Measurements from ENCODE around the gene CCM2. TPM values are rescaled to one million over a fixed set of nuclear protein-coding genes. Genes with fewer than 3 reads are reported as not detected.

The CCM2 gene
- total RNA-seq, 1 donor, result 41.9 TPM

DNA sequence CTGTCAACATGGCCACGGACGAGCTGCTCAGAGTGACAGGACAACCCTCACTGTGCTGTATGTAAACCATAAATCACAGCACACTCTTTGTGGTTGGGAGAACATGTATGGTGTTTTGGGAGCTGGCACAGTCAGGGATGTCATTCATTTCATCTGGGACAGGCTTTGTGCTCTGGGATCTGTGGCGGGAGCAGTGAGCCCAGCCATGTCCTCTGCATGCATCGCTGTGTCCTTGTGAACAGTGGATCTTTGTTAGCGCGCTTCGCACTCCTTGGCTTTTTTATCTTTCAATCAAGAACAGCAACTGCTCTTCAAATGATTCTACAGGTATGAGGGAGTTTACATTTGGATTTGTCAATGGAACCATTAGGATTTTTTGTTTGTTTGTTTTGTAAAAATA is 7.1 kb downstream of the CCM2 start:
- TF ChIP-seq, protein P1, sequence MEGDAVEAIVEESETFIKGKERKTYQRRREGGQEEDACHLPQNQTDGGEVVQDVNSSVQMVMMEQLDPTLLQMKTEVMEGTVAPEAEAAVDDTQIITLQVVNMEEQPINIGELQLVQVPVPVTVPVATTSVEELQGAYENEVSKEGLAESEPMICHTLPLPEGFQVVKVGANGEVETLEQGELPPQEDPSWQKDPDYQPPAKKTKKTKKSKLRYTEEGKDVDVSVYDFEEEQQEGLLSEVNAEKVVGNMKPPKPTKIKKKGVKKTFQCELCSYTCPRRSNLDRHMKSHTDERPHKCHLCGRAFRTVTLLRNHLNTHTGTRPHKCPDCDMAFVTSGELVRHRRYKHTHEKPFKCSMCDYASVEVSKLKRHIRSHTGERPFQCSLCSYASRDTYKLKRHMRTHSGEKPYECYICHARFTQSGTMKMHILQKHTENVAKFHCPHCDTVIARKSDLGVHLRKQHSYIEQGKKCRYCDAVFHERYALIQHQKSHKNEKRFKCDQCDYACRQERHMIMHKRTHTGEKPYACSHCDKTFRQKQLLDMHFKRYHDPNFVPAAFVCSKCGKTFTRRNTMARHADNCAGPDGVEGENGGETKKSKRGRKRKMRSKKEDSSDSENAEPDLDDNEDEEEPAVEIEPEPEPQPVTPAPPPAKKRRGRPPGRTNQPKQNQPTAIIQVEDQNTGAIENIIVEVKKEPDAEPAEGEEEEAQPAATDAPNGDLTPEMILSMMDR (IDR thresholded peaks at IDR 0.05; ENCODE audit: insufficient read depth, low read depth, low read length), result no peak
- DNase-seq (ENCODE audit: low read depth), result no peak
- H3K4me3 ChIP-seq (ENCODE audit: low read depth, low read length), result no peak overlapping the region

DNA sequence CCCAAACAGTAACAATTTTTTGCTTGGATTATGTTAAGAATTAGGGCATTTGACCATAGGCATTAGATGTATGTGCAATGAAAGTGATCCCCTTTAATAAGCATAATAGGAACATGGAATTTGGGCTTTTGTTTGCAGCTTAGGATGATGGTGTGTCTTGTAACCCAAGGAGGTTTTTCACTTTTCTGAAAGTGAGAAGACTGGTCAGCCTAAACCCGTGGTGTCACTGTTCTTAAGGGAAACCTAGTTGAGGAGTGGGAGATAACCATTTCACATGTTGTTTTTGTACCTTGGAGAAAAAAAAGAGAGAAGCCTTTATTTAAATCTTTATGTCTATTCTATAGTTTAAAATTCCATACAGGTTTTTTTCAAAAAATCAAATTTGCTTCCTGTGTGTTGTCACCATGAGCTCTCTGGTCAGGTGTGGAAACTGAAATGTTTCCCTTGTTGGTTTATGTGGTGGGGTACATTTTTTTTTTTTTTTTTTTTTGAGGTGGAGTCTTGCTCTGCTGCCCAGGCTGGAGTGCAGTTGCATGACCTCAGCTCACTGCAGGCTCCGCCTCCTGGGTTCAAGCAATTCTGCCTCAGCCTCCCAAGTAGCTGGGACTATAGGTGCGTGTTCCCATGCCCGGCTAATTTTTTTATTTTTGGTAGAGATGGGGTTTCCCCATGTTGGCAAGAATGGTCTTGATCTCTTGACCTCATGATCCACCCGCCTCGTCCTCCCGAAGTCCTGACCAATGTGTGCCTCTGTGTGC is 7.7 kb downstream of the CCM2 start:
- TF ChIP-seq, protein P1 (IDR thresholded peaks at IDR 0.05; ENCODE audit: insufficient read depth, low read depth, low read length), result no peak
- H3K4me3 ChIP-seq (ENCODE audit: low read depth, low read length), result no peak overlapping the region
- DNase-seq (ENCODE audit: low read depth), result no peak

DNA sequence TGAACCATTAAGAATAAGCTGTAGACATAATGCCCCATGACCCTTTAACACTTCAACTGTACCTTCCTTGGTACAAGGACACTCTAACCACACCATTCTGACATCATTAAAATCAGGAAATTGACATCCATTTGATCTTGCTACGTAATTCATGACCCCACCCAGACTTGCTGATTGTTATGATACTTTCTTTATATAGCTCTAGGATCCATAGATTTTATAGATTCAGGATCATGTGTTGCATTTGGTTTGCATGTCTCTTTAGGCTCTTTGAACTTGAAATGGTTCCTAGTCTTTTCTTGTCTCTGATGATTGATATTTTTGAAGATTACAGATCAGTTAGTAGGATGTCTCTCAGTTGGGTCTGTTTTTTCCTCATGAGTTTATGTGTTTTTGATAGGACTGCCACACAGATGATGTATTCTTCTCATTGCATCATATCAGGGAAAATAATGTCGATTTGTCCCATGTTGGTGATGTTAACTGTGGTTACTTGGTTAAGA is 13.5 kb downstream of the CCM2 start:
- no peak overlapping the region for H3K4me3 ChIP-seq (ENCODE audit: low read depth, low read length)
- DNase-seq (ENCODE audit: low read depth), result no peak
- TF ChIP-seq, protein P1 (IDR thresholded peaks at IDR 0.05; ENCODE audit: insufficient read depth, low read depth, low read length), result no peak

DNA sequence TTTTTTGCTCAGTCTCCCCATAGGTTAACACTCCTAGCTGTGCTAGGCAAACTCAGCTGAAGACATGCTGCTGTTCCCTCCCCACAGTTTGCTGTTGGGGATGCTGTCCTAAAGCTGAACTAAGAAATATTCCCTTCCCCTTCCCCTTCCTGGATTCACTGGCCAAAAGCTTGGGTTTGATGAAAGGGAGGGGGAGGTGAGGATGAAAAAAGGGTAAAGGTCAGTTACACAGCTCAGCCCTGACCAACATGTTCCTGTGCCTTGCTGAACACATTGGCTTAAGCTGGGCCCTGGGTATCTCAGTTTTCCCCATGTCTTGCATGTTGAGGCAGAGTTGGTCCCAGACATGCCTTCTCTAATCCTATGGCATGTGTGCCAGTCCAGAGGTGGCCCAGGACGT is 15.3 kb downstream of the CCM2 start:
- no peak for DNase-seq (ENCODE audit: low read depth)
- no peak overlapping the region for H3K4me3 ChIP-seq (ENCODE audit: low read depth, low read length)
- TF ChIP-seq, protein P1 (IDR thresholded peaks at IDR 0.05; ENCODE audit: insufficient read depth, low read depth, low read length), result no peak

DNA sequence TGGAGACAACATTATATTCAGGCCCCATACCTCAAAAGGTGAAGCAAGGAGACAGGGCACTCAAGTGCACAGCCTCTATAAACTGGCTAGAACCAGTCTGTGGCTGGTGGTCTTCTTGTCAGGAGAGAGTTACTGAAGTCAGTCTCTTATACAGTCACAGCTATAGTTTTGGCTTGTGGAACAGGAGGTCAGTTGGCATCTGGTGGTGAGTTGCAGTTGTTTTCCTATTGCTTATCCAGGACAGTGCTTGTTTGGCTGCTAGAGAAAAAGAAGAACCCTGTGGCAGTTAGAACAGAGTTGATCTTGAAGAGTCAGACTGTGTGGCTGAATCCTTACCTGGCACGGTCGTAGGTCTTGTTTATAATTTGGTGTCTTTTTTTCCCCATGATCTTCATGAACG is 17.3 kb downstream of the CCM2 start:
- no peak for DNase-seq (ENCODE audit: low read depth)
- TF ChIP-seq, protein P1 (IDR thresholded peaks at IDR 0.05; ENCODE audit: insufficient read depth, low read depth, low read length), result no peak
- no peak overlapping the region for H3K4me3 ChIP-seq (ENCODE audit: low read depth, low read length)

DNA sequence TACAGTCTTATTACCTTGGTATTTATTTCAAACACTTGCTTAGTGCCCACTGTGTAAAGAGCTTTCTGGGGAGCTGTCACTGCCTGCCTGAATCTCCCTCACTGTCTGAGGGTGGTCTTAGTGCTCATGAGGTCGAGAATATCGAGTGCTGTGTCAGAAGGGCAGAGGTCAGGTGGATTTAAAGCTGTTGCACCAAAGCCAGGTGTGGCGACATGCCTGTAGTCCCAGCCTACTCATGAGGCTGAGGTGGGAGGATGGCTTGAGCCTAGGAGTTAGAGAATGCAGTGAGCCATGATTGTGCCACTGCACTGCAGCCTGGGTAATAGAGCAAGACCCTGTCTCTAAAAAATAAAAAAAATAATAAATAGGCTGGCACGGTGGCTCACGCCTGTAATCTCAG is 20.9 kb downstream of the CCM2 start:
- TF ChIP-seq, protein P1 (IDR thresholded peaks at IDR 0.05; ENCODE audit: insufficient read depth, low read depth, low read length), result no peak
- no peak for DNase-seq (ENCODE audit: low read depth)
- H3K4me3 ChIP-seq (ENCODE audit: low read depth, low read length), result no peak overlapping the region

Data from fibroblast of villous mesenchyme (primary cell).